Endothelial cell of umbilical vein (primary cell): ENCODE data around the gene VTI1A. TPM values are rescaled to one million over a fixed set of nuclear protein-coding genes. Genes with fewer than 3 reads are reported as not detected.

ENCODE experiments used
- BruUV-seq: library from RNA; stranded (reverse); fragments of 400-500 nt; replicated peaks from 2 replicates; lab custom pipeline; 2021; lab: Mats Ljungman, UMichigan
- CTCF ChIA-PET: fragments of 300-600, 350-600 bp; sonication (Branson Sonifier 250); formaldehyde crosslinking; loops from one replicate; lab custom pipeline; 2021; ENCODE audit warnings: antibody characterized with exemption, inconsistent platforms; lab: Charles Lee
- POLR2A ChIA-PET: fragments of 300-600, 350-600 bp; sonication (Branson Sonifier 250); formaldehyde crosslinking; loops from one replicate; lab custom pipeline; 2021; ENCODE audit warnings: antibody characterized with exemption, inconsistent platforms; lab: Charles Lee
- DNase-seq: peaks from one replicate; pipeline ENCODE4 v3.0.0-alpha.2; 2011; ENCODE audit warnings: low read depth, low spot score
- FAIRE-seq: peaks from 2 replicates; lab custom pipeline; 2011; peaks lifted over from hg19 to GRCh38; lab: Jason Lieb, UNC
- H2AFZ ChIP-seq: 2 replicates; pipeline ENCODE4 v1.6.0; 2012; ENCODE audit warnings: low read depth, low read length, control low read depth, inconsistent platforms
- H3K27ac ChIP-seq: 2 replicates; pipeline ENCODE4 v1.5.1; 2011; ENCODE audit warnings: low read depth, mild to moderate bottlenecking, control low read depth, low read length, moderate library complexity; ENCODE audit not compliant: insufficient read depth
- H3K27me3 ChIP-seq, 2 experiments: 2 replicates each; pipeline versions ENCODE4 v1.6.0 to v1.6.1; 2011; ENCODE audit warnings: low read length in 2 of 2, mixed read lengths in 1 of 2; ENCODE audit not compliant: control insufficient read depth in 2 of 2, insufficient read depth in 2 of 2
- H3K36me3 ChIP-seq, 2 experiments: 2 replicates in 1 of 2; 3 replicates in 1 of 2; pipeline ENCODE4 v1.5.1; 2011; ENCODE audit warnings: low read length in 2 of 2, mild to moderate bottlenecking in 1 of 2, moderate library complexity in 1 of 2; ENCODE audit not compliant: control insufficient read depth in 2 of 2, insufficient read depth in 2 of 2; ENCODE audit errors: extremely low read depth in 1 of 2
- H3K4me1 ChIP-seq: 3 replicates; pipeline ENCODE4 v1.5.1; 2011; ENCODE audit warnings: mild to moderate bottlenecking, low read length; ENCODE audit not compliant: control insufficient read depth, insufficient read depth; ENCODE audit errors: extremely low read depth
- H3K4me2 ChIP-seq: 2 replicates; pipeline ENCODE4 v1.6.1; 2011; ENCODE audit warnings: low read length, control low read depth, mixed read lengths; ENCODE audit not compliant: insufficient read depth
- H3K4me3 ChIP-seq, 3 experiments: fragments of 200-600 bp in 1 of 3; sonication (generic), shearing (Covaris generic) in 1 of 3; replicated peaks in 1 of 3; 2 replicates each; pipeline ENCODE4 v1.5.1; 2011 to 2016; ENCODE audit warnings: control low read depth in 3 of 3, low read length in 3 of 3, mild to moderate bottlenecking in 2 of 3, inconsistent platforms in 1 of 3, low read depth in 1 of 3, moderate library complexity in 1 of 3; ENCODE audit not compliant: insufficient read depth in 1 of 3
- H3K79me2 ChIP-seq: 2 replicates; pipeline ENCODE4 v1.6.0; 2012; ENCODE audit warnings: low read length, inconsistent platforms; ENCODE audit not compliant: control insufficient read depth, insufficient read depth
- H3K9ac ChIP-seq: replicated peaks from 2 replicates; pipeline ENCODE3; 2011; ENCODE audit warnings: low read length, control low read depth; ENCODE audit not compliant: insufficient read depth; ENCODE audit errors: extremely low read depth
- H3K9me1 ChIP-seq: replicated peaks from 3 replicates; pipeline ENCODE4 v1.6.0; 2011; ENCODE audit warnings: mild to moderate bottlenecking, low read length; ENCODE audit not compliant: control insufficient read depth, insufficient read depth; ENCODE audit errors: extremely low read depth
- H3K9me3 ChIP-seq: replicated peaks from 2 replicates; pipeline ENCODE4 v1.5.1; 2012; ENCODE audit warnings: low read length, inconsistent platforms; ENCODE audit not compliant: control insufficient read depth, insufficient read depth
- H4K20me1 ChIP-seq: replicated peaks from 2 replicates; pipeline ENCODE3; 2011; ENCODE audit warnings: mild to moderate bottlenecking, low read length; ENCODE audit not compliant: control insufficient read depth, insufficient read depth; ENCODE audit errors: extremely low read depth
- CTCF ChIP-seq, 2 donors: IDR thresholded peaks; 1 replicate in 1 of 2; 2 replicates in 1 of 2; pipeline ENCODE4 v1.5.1; 2011; ENCODE audit warnings: low read length in 2 of 2, mild to moderate bottlenecking in 2 of 2, moderate library complexity in 2 of 2, control low read depth in 1 of 2, inconsistent platforms in 1 of 2, low read depth in 1 of 2; ENCODE audit not compliant: insufficient read depth in 1 of 2; ENCODE audit errors: extremely low read depth in 1 of 2
- EZH2 ChIP-seq: IDR thresholded peaks from 2 replicates; pipeline ENCODE4 v1.6.1; 2012; ENCODE audit warnings: borderline replicate concordance, low read depth, mild to moderate bottlenecking, moderate library complexity, low read length, inconsistent platforms; ENCODE audit not compliant: severe bottlenecking
- FOS ChIP-seq: IDR thresholded peaks from 2 replicates; pipeline ENCODE4 v1.6.1; 2011; ENCODE audit warnings: mild to moderate bottlenecking, low read length, moderate library complexity, borderline replicate concordance; ENCODE audit not compliant: insufficient read depth
- GATA2 ChIP-seq: IDR thresholded peaks from 2 replicates; pipeline ENCODE4 v1.7.0; 2011; ENCODE audit warnings: low read depth, mild to moderate bottlenecking, moderate library complexity, mixed read lengths, low read length; ENCODE audit not compliant: insufficient read length, insufficient read depth
- JUN ChIP-seq: IDR thresholded peaks from 2 replicates; pipeline ENCODE4 v1.6.1; 2011; ENCODE audit warnings: borderline replicate concordance, low read depth; ENCODE audit not compliant: insufficient read length, insufficient read depth
- MAX ChIP-seq: IDR thresholded peaks from 2 replicates; pipeline ENCODE4 v1.6.1; 2011; ENCODE audit not compliant: insufficient read depth, insufficient read length
- MYC ChIP-seq: IDR thresholded peaks from one replicate; pipeline ENCODE4 v1.6.1; 2011; ENCODE audit warnings: mild to moderate bottlenecking, low read depth, low read length
- POLR2A ChIP-seq: IDR thresholded peaks from 2 replicates; pipeline ENCODE4 v1.6.1; 2012; ENCODE audit warnings: low read depth, mild to moderate bottlenecking, control low read depth, low read length
- POLR2AphosphoS5 ChIP-seq: IDR thresholded peaks from 2 replicates; pipeline ENCODE4 v1.6.1; 2012; ENCODE audit warnings: low read depth, mild to moderate bottlenecking, control low read depth, low read length, moderate library complexity; ENCODE audit not compliant: insufficient read depth
- dilution Hi-C: fragments of 300-500 bp; cut with MboI; formaldehyde crosslinking; loops from one replicate; pipeline ENCODE4 v1.15.0; 2019; ENCODE audit warnings: low sequenced_read_pairs; ENCODE audit not compliant: extremely low pct_ligation_motif_present
- intact Hi-C: fragments of 100-400 bp; cut with micrococcal nuclease; formaldehyde crosslinking; loops from one replicate; pipeline ENCODE4 v1.10.0; 2022
- polyA plus RNA-seq, 4 experiments: library from polyadenylated mRNA; depleted of rRNA in 3 of 4; stranded (reverse) in 3 of 4; unstranded in 1 of 4; fragments of >200 nt; gene quantifications; 2 replicates each; pipeline versions ENCODE4 v1.2.1 to v1.2.3, GENCODE V29; 2011 to 2012; ENCODE audit warnings: missing spikeins in 1 of 4
- total RNA-seq: library from RNA; stranded (reverse); gene quantifications from 2 replicates; pipeline ENCODE4 v1.2.3, GENCODE V29; 2021

The VTI1A gene
- total and polyA plus RNA-seq, 2 donors (not counting 3 experiments of a cell fraction or from before 2014, with no cell fraction given) = 10.8 to 35.6 TPM

GRCh38 chr10:112761256-112761655, 314.2 kb downstream of the VTI1A start:
- CTCF ChIA-PET = no interaction called here
- H3K4me1 ChIP-seq = no peaks in the 10 kb centered on the region
- POLR2A ChIA-PET = no interaction called here

More at GRCh38 chr10:112761256-112761655, 314.2 kb downstream of the VTI1A start:
- Histone ChIP-seq H3K27me3 (no peaks in the 10 kb centered on the region), H3K9me3 (no peaks in the 10 kb centered on the region), H3K36me3 (no peaks in the 10 kb centered on the region), H3K27ac (no peak overlapping the region), H2AFZ (no peak overlapping the region), H3K9ac (no peak overlapping the region), H3K4me2 (no peak overlapping the region), H3K9me1 (no peaks in the 10 kb centered on the region), H3K4me3 (no peak overlapping the region), H4K20me1 (no peaks in the 10 kb centered on the region), H3K79me2 (no peaks in the 10 kb centered on the region)
- no peak for FAIRE-seq
- BruUV-seq = no TSS peak
- no peak for DNase-seq
- no peak for TF ChIP-seq GATA2
- TF ChIP-seq POLR2A = no peak
- TF ChIP-seq FOS = no peak
- TF ChIP-seq EZH2 = no peak
- TF ChIP-seq MAX = no peak
- no peak for TF ChIP-seq MYC
- TF ChIP-seq CTCF (IDR thresholded peaks at IDR 0.05; ENCODE audit: extremely low read depth in 1 of 2, insufficient read depth in 1 of 2, low read depth in 1 of 2, low read length in 2 of 2) = no peak
- no peak for TF ChIP-seq POLR2AphosphoS5
- TF ChIP-seq JUN = no peak
- dilution Hi-C loops (no loop called here), intact Hi-C loops (no loop called here)
